SKM-1 treated with dmso at 0.1 percent for 144 hours (cell line): ENCODE results near the gene PLXDC2.

Experiments
- DNase-seq: peaks from one replicate; lab custom pipeline; 2025; ENCODE audit not compliant: unreplicated experiment; lab: John Stamatoyannopoulos, UW

The PLXDC2 gene

DNA sequence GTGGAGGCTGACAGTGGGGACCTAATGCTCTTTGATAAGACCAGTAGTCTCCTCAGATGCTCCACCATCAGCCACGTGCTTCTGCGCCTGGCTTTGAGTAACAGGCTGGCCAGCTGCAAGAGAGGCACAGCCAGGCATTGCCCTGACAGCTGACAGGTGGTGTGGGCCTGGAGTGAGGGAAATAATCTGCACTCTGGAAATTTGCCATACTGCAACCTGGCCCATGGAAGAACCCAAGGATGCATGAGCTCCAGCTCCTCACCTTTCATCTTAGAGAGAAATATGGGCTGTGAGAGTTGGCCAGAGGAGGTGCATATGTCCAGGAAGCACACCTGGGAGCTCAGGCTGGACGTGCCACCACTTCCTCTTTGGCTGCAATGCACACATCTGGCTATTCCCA, 118.9 kb downstream of the PLXDC2 start:
- DNase-seq, result no peak

- no peak for DNase-seq
These were observed 120.1 kb downstream of the PLXDC2 start for GRCh38 chr10:19936289-19936688.

GRCh38 chr10:19937989-19938388, 121.8 kb downstream of the PLXDC2 start:
- no peak for DNase-seq

GRCh38 chr10:19941206-19941880, 125.1 kb downstream of the PLXDC2 start:
- no peak for DNase-seq

DNA sequence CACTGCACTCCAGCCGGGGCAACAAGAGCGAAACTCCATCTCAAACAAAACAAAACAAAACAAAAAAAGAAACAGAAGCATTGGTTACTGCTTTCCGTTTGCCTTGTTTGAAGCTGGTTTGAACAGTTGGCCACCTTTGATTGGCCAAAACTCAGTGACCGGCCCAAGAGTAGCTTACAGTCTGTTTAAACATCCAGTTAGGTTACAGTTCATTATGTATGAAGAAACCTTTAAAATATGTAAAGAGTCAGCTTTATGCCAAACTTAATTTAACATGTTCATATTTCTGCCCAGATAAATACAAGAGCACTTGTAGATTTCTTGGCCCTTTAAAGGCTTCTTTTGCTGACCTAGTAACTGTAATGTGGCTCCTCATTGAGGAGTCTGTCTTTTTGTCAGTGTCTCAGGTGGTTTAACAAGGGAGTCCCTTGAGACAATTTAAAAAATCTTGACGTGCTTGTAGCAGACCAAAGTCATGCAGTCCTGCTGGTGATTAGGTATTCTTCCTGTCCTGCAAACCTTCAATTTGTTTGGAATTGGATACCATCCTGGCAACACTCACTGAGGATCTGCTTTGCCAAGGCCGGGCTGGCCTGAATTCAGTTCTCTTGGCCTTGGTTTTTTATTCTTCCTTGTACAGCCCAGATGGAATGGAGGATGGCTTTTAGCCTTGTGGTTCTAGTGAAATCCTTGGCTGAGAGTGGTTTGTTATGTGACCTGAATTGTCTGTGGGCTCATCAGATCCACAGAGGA, 128.9 kb downstream of the PLXDC2 start:
- DNase-seq, result no peak

DNA sequence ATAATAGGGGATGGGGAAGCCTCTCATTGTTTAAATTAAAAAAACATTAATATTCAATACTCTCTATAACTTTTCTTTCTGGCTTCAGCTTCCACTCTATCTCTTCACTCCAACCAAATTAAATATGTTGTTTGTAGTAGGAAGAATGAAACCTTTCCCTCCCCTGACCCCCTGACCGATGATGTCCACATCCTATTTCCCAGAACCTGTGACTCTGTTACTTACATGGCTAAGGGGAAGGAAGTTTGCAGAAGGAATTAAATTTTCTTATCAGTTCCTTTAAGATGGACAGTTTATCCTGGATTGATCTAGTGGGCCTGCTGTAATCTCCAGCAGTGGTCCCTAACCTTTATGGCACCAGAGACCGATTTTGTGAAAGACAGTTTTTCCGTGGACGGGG, 130.0 kb downstream of the PLXDC2 start:
- no peak for DNase-seq

DNA sequence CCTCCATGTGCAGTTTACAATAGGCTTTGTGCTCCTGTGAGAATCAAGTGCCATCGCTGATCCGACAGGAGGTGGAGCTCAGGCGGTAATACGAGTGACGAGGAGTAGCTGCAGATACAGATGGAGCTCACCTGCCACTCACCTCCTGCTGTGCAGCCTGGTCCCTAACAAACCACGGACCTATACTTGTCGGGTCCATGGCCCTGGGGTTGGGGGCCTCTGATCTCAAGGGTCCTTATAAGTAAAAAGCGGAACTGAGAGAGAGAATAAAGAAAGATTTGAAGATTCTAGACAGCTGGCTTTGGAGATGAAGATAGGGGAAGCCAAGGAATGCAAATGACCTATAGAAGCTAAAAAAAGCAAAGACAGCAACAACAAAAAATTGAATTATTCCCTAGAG, 130.6 kb downstream of the PLXDC2 start:
- DNase-seq, result no peak

- no peak for DNase-seq
These were observed 131.0 kb downstream of the PLXDC2 start for GRCh38 chr10:19947215-19947614.

- DNase-seq, result no peak
These were observed 131.4 kb downstream of the PLXDC2 start for GRCh38 chr10:19947656-19948055.

DNA sequence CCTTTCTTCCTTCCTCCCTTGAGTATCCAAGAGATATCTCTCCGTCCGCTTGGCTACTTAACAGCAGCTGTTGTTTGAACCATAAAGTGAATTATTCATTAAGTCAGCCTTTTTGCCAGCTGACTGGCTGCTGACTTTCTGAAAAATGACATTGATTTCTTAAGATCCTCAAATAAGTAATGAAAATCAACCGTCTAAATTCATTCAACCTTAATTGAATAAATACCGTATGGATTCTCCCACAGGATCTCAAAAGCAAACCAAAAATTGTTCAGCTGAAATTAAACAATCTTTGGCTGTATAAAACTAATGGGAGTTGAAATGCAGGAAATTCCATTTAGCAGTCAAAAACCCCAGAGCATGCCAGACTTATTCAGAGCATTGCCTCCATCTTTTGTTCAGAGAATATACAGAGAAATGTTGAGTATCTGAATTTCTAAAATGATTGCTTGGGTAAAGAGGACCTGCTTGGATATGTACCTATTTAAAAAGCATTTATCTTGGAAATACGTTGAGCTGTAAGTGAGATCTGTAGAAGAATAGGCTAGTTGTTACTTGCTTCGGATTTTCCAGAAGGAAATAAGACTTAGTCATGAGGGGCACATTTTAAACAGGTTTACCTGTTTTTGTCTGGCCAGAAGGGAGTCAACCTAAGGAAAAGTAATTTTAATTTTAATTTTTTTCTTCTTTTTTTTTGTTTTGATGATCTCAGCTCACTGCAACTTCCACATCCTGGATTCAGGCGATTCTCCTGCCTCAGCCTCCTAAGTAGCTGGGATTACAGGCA, 136.2 kb downstream of the PLXDC2 start:
- DNase-seq, result no peak

- no peak for DNase-seq
These were observed 138.4 kb downstream of the PLXDC2 start for GRCh38 chr10:19954601-19955000.

- no peak for DNase-seq
These were observed 140.3 kb downstream of the PLXDC2 start for GRCh38 chr10:19956516-19957032.

DNA sequence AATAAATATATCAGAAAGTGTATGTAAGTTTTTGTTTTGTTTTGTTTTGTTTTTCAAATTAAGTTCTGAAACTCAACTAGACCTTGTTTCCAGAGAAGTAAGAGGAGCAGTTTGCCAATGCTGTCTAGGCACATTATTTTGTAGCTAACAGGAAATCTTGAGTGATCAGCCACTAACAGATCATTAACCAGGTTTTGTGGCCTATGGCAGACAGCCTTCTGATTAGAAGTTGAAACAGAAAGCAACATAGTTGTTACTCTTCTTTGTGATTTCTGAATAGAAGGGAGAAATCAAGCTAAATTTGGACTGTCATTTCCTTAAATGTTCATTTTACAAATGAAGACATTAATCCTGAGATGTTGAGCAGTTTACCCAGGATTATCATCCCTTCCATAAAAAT, 142.6 kb downstream of the PLXDC2 start:
- DNase-seq, result no peak

DNA sequence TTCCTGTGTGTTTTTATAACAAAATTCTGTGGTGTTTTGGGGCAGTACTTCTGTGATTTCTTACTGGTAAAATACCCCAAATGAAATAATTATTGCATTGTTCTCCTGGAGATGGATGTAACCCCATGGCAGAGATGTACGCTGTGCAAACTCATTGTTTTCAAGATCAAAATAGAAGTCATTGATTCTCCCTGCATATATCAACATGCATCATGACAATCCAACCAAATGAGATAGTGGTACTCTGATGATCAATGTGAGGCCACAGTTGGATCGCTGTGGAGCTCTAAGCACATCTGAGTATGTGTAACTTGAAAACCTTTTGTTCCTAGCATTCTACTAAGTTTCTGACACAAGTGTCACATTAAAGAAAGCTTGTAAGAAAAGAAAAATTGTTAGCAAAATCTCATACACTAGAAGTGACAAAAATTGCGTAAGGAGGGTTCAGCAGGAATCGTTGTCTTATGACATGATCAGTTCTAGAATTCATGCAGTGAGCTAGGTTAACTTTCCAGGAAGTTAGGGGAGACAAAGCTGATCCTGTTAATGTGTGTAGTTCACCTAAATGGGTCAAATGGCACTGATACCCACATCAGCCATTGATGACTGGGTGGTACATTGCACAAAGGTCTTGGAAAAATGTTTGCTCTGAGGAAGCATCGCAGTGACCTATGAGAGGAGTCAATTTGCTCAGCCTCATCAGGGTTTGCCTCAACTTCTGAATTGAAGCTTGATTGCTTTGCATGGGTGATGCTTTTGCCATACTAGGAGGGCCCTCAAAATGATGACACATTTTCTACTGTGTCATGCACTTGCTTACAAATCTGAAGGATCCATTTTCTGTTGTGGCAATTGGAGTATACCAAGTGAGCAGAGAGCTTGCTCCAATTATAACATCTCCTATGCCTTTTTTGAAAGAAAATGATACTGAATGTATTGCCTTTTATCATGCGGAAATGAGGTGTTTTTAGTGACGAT, 145.1 kb downstream of the PLXDC2 start:
- no peak for DNase-seq

- DNase-seq, result no peak
These were observed 148.4 kb downstream of the PLXDC2 start for GRCh38 chr10:19964625-19965024.

DNA sequence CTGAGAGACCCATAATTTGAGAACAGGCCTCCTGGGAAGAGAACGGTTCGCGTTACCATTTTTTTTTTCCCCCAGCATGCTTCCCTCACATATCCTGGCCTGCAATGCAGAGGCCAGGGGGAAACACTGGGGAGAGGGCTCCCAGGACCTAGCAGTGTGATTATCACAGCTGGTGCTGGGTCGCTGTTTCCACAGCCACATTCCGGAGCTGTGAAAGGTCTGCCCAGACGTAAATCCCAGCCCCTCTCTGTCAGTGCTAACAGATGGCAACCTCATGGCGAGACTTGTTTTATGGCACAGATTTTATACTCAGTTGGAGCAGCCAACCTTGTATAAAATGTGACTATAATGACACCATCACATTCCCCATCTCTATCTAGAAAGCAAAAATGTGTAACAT, 150.5 kb downstream of the PLXDC2 start:
- no peak for DNase-seq

- no peak for DNase-seq
These were observed 151.7 kb downstream of the PLXDC2 start for GRCh38 chr10:19967981-19968380.

DNA sequence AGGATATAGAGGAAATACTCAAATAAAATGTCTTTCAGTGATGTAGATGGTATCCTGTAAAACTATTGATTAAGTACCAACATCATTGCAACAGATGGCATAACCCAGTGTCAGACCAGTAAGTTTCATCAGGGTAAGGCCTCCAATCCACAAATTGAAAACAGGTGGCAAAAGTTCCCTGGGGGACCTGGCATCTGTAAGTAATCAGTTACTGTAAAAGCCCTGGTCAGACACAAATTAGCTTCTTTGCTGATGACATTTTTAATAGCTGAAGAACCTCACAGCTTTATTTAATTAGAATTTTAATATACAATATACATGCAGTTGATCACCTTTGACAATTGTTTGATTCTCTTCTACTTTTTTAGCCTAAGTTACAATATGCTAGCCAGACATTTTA, 152.5 kb downstream of the PLXDC2 start:
- DNase-seq, result no peak

GRCh38 chr10:19970256-19970655, 154.0 kb downstream of the PLXDC2 start:
- DNase-seq, result no peak

- no peak for DNase-seq
These were observed 154.5 kb downstream of the PLXDC2 start for GRCh38 chr10:19970717-19971116.
